ENCODE data around the gene RNF31. TPM values are rescaled to one million over a fixed set of nuclear protein-coding genes. Genes with fewer than 3 reads are reported as not detected.

The RNF31 gene
- polyA plus RNA-seq, 1 of the 3 experiments (the other 2 are of a cell fraction): 19.2 TPM

- POLR2A ChIA-PET: interaction anchor here (2.3 kb wide), 1 partner anchor 15 kb away, joined by 6 read pairs; the partner anchor contains the start of genes DCAF11 and NRL
- CTCF ChIA-PET: interaction anchor here (1.5 to 2.0 kb wide), 3 partner anchors 21 to 72 kb away, joined by 3 to 10 read pairs (median 6); no protein-coding TSS in a partner anchor
- no peak for DNase-seq
- WGBS (ENCODE audit: low lambda C conversion rate): 92% methylated on average over 5 of the region's 5 CpGs
- Histone ChIP-seq H3K79me2 (ENCODE audit: insufficient read depth) (no peaks in the 10 kb centered on the region), H3K9me3 (no peaks in the 10 kb centered on the region), H3K27ac (ENCODE audit: low read depth in 2 of 2, low read length in 1 of 2) (no peak within 1 kb of the TSS; a peak in 1 of 4 replicates), H3K4me2 (no peak within 1 kb of the TSS), H3K36me3 (replicated peaks in 1 of 2; ENCODE audit: control insufficient read depth in 1 of 2, insufficient read depth in 2 of 2, low read length in 1 of 2) (no peaks in the 10 kb centered on the region), H3F3A (replicated peaks; ENCODE audit: insufficient read depth) (peaks cover 9% of the 10 kb centered on the region), H3K9me2 (no peaks in the 10 kb centered on the region), H3K4me3 (ENCODE audit: low read depth in 2 of 2, low read length in 1 of 2) (no peak within 1 kb of the TSS), H3K4me1 (ENCODE audit: control insufficient read depth in 1 of 2, insufficient read depth in 2 of 2, low read depth in 1 of 2, low read length in 1 of 2) (peaks cover 0 to 10% of the 10 kb centered on the region in 2 experiments; a peak in 1 of 4 replicates), H3K27me3 (ENCODE audit: insufficient read depth) (no peaks in the 10 kb centered on the region), H2AFZ (ENCODE audit: low read depth) (no peak within 1 kb of the TSS), H3K9ac (no peak within 1 kb of the TSS), H4K20me1 (ENCODE audit: insufficient read depth) (no peaks in the 10 kb centered on the region)
- no peak for TF ChIP-seq TCF12 (IDR thresholded peaks at IDR 0.05)
- TF ChIP-seq EP300 (IDR thresholded peaks at IDR 0.05; ENCODE audit: borderline replicate concordance in 1 of 2, low read depth in 1 of 2, low read length in 1 of 2): no peak
- TF ChIP-seq JUND (IDR thresholded peaks at IDR 0.05): no peak
- no peak for TF ChIP-seq FOXM1 (IDR thresholded peaks at IDR 0.05; ENCODE audit: low read depth)
- no peak for TF ChIP-seq USF2 (IDR thresholded peaks at IDR 0.05; ENCODE audit: borderline replicate concordance, low read depth, low read length)
- no peak for TF ChIP-seq MXI1 (IDR thresholded peaks at IDR 0.05; ENCODE audit: low read depth, low read length)
- TF ChIP-seq, protein P1, sequence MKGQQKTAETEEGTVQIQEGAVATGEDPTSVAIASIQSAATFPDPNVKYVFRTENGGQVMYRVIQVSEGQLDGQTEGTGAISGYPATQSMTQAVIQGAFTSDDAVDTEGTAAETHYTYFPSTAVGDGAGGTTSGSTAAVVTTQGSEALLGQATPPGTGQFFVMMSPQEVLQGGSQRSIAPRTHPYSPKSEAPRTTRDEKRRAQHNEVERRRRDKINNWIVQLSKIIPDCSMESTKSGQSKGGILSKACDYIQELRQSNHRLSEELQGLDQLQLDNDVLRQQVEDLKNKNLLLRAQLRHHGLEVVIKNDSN (IDR thresholded peaks at IDR 0.05; ENCODE audit: borderline replicate concordance, low read depth): no peak
- no peak for TF ChIP-seq FOXJ3 (CRISPR knock-in tag; IDR thresholded peaks at IDR 0.05)
- TF ChIP-seq RFX5 (IDR thresholded peaks at IDR 0.05; ENCODE audit: low read length): no peak
- no peak for TF ChIP-seq REST (IDR thresholded peaks at IDR 0.05; ENCODE audit: low read depth, low read length)
- TF ChIP-seq EZH2phosphoT487 (IDR thresholded peaks at IDR 0.05; ENCODE audit: borderline replicate concordance, low read depth): no peak
- no peak for TF ChIP-seq PBX3 (IDR thresholded peaks at IDR 0.05)
- TF ChIP-seq YY1 (IDR thresholded peaks at IDR 0.05; ENCODE audit: low read depth): no peak
- no peak for TF ChIP-seq CTCF (IDR thresholded peaks at IDR 0.05)
- TF ChIP-seq FOSL2 (IDR thresholded peaks at IDR 0.05; ENCODE audit: borderline replicate concordance, low read depth): no peak
- no peak for TF ChIP-seq TAF1 (IDR thresholded peaks at IDR 0.05; ENCODE audit: borderline replicate concordance, low read depth, low read length)
- TF ChIP-seq SMC3 (IDR thresholded peaks at IDR 0.05; ENCODE audit: low read depth, low read length): no peak
- TF ChIP-seq IRF3 (IDR thresholded peaks at IDR 0.05; ENCODE audit: low read depth, low read length): no peak
- TF ChIP-seq TEAD4 (IDR thresholded peaks at IDR 0.05; ENCODE audit: borderline replicate concordance, insufficient read depth): no peak
Measured at GRCh38 chr14:24130380-24130716, 16.9 kb upstream of the RNF31 start, which contains the start of gene FITM1. Gene FITM1 (plus strand): TSS chr14:24130659. CDS start chr14:24131564, 905 bp downstream.

Measured in SK-N-SH (cell line).